Endothelial cell of umbilical vein (primary cell): ENCODE measurements around the gene CD58. TPM values are rescaled to one million over a fixed set of nuclear protein-coding genes. Genes with fewer than 3 reads are reported as not detected.

ENCODE experiments used
- BruUV-seq: library from RNA; stranded (reverse); fragments of 400-500 nt; replicated peaks from 2 replicates; lab custom pipeline; 2021; lab: Mats Ljungman, UMichigan
- CTCF ChIA-PET: fragments of 300-600, 350-600 bp; sonication (Branson Sonifier 250); formaldehyde crosslinking; loops from one replicate; lab custom pipeline; 2021; ENCODE audit warnings: antibody characterized with exemption, inconsistent platforms; lab: Charles Lee
- POLR2A ChIA-PET: fragments of 300-600, 350-600 bp; sonication (Branson Sonifier 250); formaldehyde crosslinking; loops from one replicate; lab custom pipeline; 2021; ENCODE audit warnings: antibody characterized with exemption, inconsistent platforms; lab: Charles Lee
- DNase-seq: peaks from one replicate; pipeline ENCODE4 v3.0.0-alpha.2; 2011; ENCODE audit warnings: low read depth, low spot score
- FAIRE-seq: peaks from 2 replicates; lab custom pipeline; 2011; peaks lifted over from hg19 to GRCh38; lab: Jason Lieb, UNC
- H2AFZ ChIP-seq: 2 replicates; pipeline ENCODE4 v1.6.0; 2012; ENCODE audit warnings: low read depth, low read length, control low read depth, inconsistent platforms
- H3K27ac ChIP-seq: 2 replicates; pipeline ENCODE4 v1.5.1; 2011; ENCODE audit warnings: low read depth, mild to moderate bottlenecking, control low read depth, low read length, moderate library complexity; ENCODE audit not compliant: insufficient read depth
- H3K27me3 ChIP-seq, 2 experiments: 2 replicates each; pipeline versions ENCODE4 v1.6.0 to v1.6.1; 2011; ENCODE audit warnings: low read length in 2 of 2, mixed read lengths in 1 of 2; ENCODE audit not compliant: control insufficient read depth in 2 of 2, insufficient read depth in 2 of 2
- H3K36me3 ChIP-seq, 2 experiments: 2 replicates in 1 of 2; 3 replicates in 1 of 2; pipeline ENCODE4 v1.5.1; 2011; ENCODE audit warnings: low read length in 2 of 2, mild to moderate bottlenecking in 1 of 2, moderate library complexity in 1 of 2; ENCODE audit not compliant: control insufficient read depth in 2 of 2, insufficient read depth in 2 of 2; ENCODE audit errors: extremely low read depth in 1 of 2
- H3K4me1 ChIP-seq: 3 replicates; pipeline ENCODE4 v1.5.1; 2011; ENCODE audit warnings: mild to moderate bottlenecking, low read length; ENCODE audit not compliant: control insufficient read depth, insufficient read depth; ENCODE audit errors: extremely low read depth
- H3K4me2 ChIP-seq: 2 replicates; pipeline ENCODE4 v1.6.1; 2011; ENCODE audit warnings: low read length, control low read depth, mixed read lengths; ENCODE audit not compliant: insufficient read depth
- H3K4me3 ChIP-seq, 3 experiments: fragments of 200-600 bp in 1 of 3; sonication (generic), shearing (Covaris generic) in 1 of 3; replicated peaks in 1 of 3; 2 replicates each; pipeline ENCODE4 v1.5.1; 2011 to 2016; ENCODE audit warnings: control low read depth in 3 of 3, low read length in 3 of 3, mild to moderate bottlenecking in 2 of 3, inconsistent platforms in 1 of 3, low read depth in 1 of 3, moderate library complexity in 1 of 3; ENCODE audit not compliant: insufficient read depth in 1 of 3
- H3K79me2 ChIP-seq: 2 replicates; pipeline ENCODE4 v1.6.0; 2012; ENCODE audit warnings: low read length, inconsistent platforms; ENCODE audit not compliant: control insufficient read depth, insufficient read depth
- H3K9ac ChIP-seq: replicated peaks from 2 replicates; pipeline ENCODE3; 2011; ENCODE audit warnings: low read length, control low read depth; ENCODE audit not compliant: insufficient read depth; ENCODE audit errors: extremely low read depth
- H3K9me1 ChIP-seq: replicated peaks from 3 replicates; pipeline ENCODE4 v1.6.0; 2011; ENCODE audit warnings: mild to moderate bottlenecking, low read length; ENCODE audit not compliant: control insufficient read depth, insufficient read depth; ENCODE audit errors: extremely low read depth
- H3K9me3 ChIP-seq: replicated peaks from 2 replicates; pipeline ENCODE4 v1.5.1; 2012; ENCODE audit warnings: low read length, inconsistent platforms; ENCODE audit not compliant: control insufficient read depth, insufficient read depth
- H4K20me1 ChIP-seq: replicated peaks from 2 replicates; pipeline ENCODE3; 2011; ENCODE audit warnings: mild to moderate bottlenecking, low read length; ENCODE audit not compliant: control insufficient read depth, insufficient read depth; ENCODE audit errors: extremely low read depth
- CTCF ChIP-seq, 2 donors: IDR thresholded peaks; 1 replicate in 1 of 2; 2 replicates in 1 of 2; pipeline ENCODE4 v1.5.1; 2011; ENCODE audit warnings: low read length in 2 of 2, mild to moderate bottlenecking in 2 of 2, moderate library complexity in 2 of 2, control low read depth in 1 of 2, inconsistent platforms in 1 of 2, low read depth in 1 of 2; ENCODE audit not compliant: insufficient read depth in 1 of 2; ENCODE audit errors: extremely low read depth in 1 of 2
- EZH2 ChIP-seq: IDR thresholded peaks from 2 replicates; pipeline ENCODE4 v1.6.1; 2012; ENCODE audit warnings: borderline replicate concordance, low read depth, mild to moderate bottlenecking, moderate library complexity, low read length, inconsistent platforms; ENCODE audit not compliant: severe bottlenecking
- FOS ChIP-seq: IDR thresholded peaks from 2 replicates; pipeline ENCODE4 v1.6.1; 2011; ENCODE audit warnings: mild to moderate bottlenecking, low read length, moderate library complexity, borderline replicate concordance; ENCODE audit not compliant: insufficient read depth
- GATA2 ChIP-seq: IDR thresholded peaks from 2 replicates; pipeline ENCODE4 v1.7.0; 2011; ENCODE audit warnings: low read depth, mild to moderate bottlenecking, moderate library complexity, mixed read lengths, low read length; ENCODE audit not compliant: insufficient read length, insufficient read depth
- JUN ChIP-seq: IDR thresholded peaks from 2 replicates; pipeline ENCODE4 v1.6.1; 2011; ENCODE audit warnings: borderline replicate concordance, low read depth; ENCODE audit not compliant: insufficient read length, insufficient read depth
- MAX ChIP-seq: IDR thresholded peaks from 2 replicates; pipeline ENCODE4 v1.6.1; 2011; ENCODE audit not compliant: insufficient read depth, insufficient read length
- MYC ChIP-seq: IDR thresholded peaks from one replicate; pipeline ENCODE4 v1.6.1; 2011; ENCODE audit warnings: mild to moderate bottlenecking, low read depth, low read length
- POLR2A ChIP-seq: IDR thresholded peaks from 2 replicates; pipeline ENCODE4 v1.6.1; 2012; ENCODE audit warnings: low read depth, mild to moderate bottlenecking, control low read depth, low read length
- POLR2AphosphoS5 ChIP-seq: IDR thresholded peaks from 2 replicates; pipeline ENCODE4 v1.6.1; 2012; ENCODE audit warnings: low read depth, mild to moderate bottlenecking, control low read depth, low read length, moderate library complexity; ENCODE audit not compliant: insufficient read depth
- dilution Hi-C: fragments of 300-500 bp; cut with MboI; formaldehyde crosslinking; loops from one replicate; pipeline ENCODE4 v1.15.0; 2019; ENCODE audit warnings: low sequenced_read_pairs; ENCODE audit not compliant: extremely low pct_ligation_motif_present
- intact Hi-C: fragments of 100-400 bp; cut with micrococcal nuclease; formaldehyde crosslinking; loops from one replicate; pipeline ENCODE4 v1.10.0; 2022
- polyA plus RNA-seq, 4 experiments: library from polyadenylated mRNA; depleted of rRNA in 3 of 4; stranded (reverse) in 3 of 4; unstranded in 1 of 4; fragments of >200 nt; gene quantifications; 2 replicates each; pipeline versions ENCODE4 v1.2.1 to v1.2.3, GENCODE V29; 2011 to 2012; ENCODE audit warnings: missing spikeins in 1 of 4
- total RNA-seq: library from RNA; stranded (reverse); gene quantifications from 2 replicates; pipeline ENCODE4 v1.2.3, GENCODE V29; 2021

CD58 gene
- total and polyA plus RNA-seq, 2 donors (not counting 3 experiments of a cell fraction or from before 2014, with no cell fraction given): 9.8 to 12.7 TPM

- H4K20me1 ChIP-seq: no peaks in the 10 kb centered on the region
Observed at GRCh38 chr1:116585886-116586285, 15.1 kb upstream of the CD58 start.

More at GRCh38 chr1:116585886-116586285, 15.1 kb upstream of the CD58 start:
- dilution Hi-C loops: no loop called here
- Histone ChIP-seq H3K9me3 (no peaks in the 10 kb centered on the region), H3K27ac (no peak overlapping the region), H3K79me2 (no peaks in the 10 kb centered on the region), H3K9ac (no peak overlapping the region), H3K27me3 (no peaks in the 10 kb centered on the region), H3K4me1 (peaks cover 6% of the 10 kb centered on the region), H3K36me3 (no peaks in the 10 kb centered on the region), H2AFZ (no peak overlapping the region), H3K9me1 (no peaks in the 10 kb centered on the region), H3K4me3 (no peak overlapping the region), H3K4me2 (no peak overlapping the region)
- TF ChIP-seq POLR2AphosphoS5 (no peak), JUN (no peak), POLR2A (no peak), GATA2 (no peak), CTCF (IDR thresholded peaks at IDR 0.05; ENCODE audit: extremely low read depth in 1 of 2, insufficient read depth in 1 of 2, low read depth in 1 of 2, low read length in 2 of 2) (no peak), MYC (no peak), FOS (no peak), EZH2 (no peak), MAX (no peak)
- no peak for FAIRE-seq
- ChIA-PET CTCF (interaction anchor here (1.4 to 2.0 kb wide), 2 partner anchors 10 to 11 kb away, joined by 6 to 9 read pairs; no protein-coding TSS in a partner anchor), POLR2A (no interaction called here)
- DNase-seq: no peak
- no TSS peak for BruUV-seq
- intact Hi-C loops: no loop called here
